Adrenal gland (tissue), 5 donors: Measurements from ENCODE around the gene TM4SF4.

Source experiments
- POLR2A ChIP-seq, 2 donors: fragments of 450-650 bp; IDR thresholded peaks; one replicate each; pipeline ENCODE4 v1.6.1; 2017; ENCODE audit warnings: antibody characterized with exemption in 2 of 2, mild to moderate bottlenecking in 2 of 2, moderate library complexity in 1 of 2
- TF ChIP-seq, protein P1 (sequence below), 6 experiments: fragments of 450-650 bp in 4 of 6; fragments of 200-600 bp in 2 of 6; sonication (generic) in 1 of 6; IDR thresholded peaks; 1 replicate in 5 of 6; 2 replicates in 1 of 6; pipeline versions ENCODE4 v1.5.1 to v1.8.0; 2016 to 2021; ENCODE audit warnings: antibody characterized with exemption in 6 of 6, mild to moderate bottlenecking in 2 of 6, moderate library complexity in 1 of 6
- donor health status: DM: no; HTN: no; CAD: no.

DNA sequence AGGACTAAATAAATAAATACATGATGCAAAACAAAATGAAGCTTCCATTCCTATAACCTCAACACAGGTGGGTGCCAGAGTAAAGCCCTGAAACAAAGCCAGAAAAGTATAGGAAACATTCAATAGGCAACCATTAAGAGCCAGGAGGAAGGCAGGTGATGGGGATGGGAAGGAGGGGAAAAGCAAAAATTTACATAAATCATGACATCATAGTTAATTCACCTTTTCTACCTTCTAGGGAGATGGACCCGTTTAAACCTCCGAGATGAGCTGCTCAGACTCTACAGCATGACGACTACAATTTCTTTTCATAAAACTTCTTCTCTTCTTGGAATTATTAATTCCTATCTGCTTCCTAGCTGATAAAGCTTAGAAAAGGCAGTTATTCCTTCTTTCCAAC lies 27.9 kb downstream of the TM4SF4 start:
- TF ChIP-seq, protein P1, sequence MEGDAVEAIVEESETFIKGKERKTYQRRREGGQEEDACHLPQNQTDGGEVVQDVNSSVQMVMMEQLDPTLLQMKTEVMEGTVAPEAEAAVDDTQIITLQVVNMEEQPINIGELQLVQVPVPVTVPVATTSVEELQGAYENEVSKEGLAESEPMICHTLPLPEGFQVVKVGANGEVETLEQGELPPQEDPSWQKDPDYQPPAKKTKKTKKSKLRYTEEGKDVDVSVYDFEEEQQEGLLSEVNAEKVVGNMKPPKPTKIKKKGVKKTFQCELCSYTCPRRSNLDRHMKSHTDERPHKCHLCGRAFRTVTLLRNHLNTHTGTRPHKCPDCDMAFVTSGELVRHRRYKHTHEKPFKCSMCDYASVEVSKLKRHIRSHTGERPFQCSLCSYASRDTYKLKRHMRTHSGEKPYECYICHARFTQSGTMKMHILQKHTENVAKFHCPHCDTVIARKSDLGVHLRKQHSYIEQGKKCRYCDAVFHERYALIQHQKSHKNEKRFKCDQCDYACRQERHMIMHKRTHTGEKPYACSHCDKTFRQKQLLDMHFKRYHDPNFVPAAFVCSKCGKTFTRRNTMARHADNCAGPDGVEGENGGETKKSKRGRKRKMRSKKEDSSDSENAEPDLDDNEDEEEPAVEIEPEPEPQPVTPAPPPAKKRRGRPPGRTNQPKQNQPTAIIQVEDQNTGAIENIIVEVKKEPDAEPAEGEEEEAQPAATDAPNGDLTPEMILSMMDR (IDR thresholded peaks at IDR 0.05) = no peak
- no peak for TF ChIP-seq POLR2A (IDR thresholded peaks at IDR 0.05)
